Muscle of arm (tissue), 12 donors: ENCODE measurements around the gene IFNLR1. TPM values are rescaled to one million over a fixed set of nuclear protein-coding genes. Genes with fewer than 3 reads are reported as not detected.

Experiments used
- DNase-seq: peaks from one replicate; pipeline ENCODE4 v3.0.0-alpha.2; 2013
- polyA plus RNA-seq, 12 donors: library from polyadenylated mRNA; unstranded; fragments of 120-200 nt; gene quantifications; one replicate each; pipeline ENCODE4 v1.2.1, GENCODE V29; 2013; ENCODE audit not compliant: insufficient read length in 12 of 12

Gene IFNLR1
- polyA plus RNA-seq, 12 donors = 0.04 to 5.0 (median 0.17) TPM; not detected in 3

DNA sequence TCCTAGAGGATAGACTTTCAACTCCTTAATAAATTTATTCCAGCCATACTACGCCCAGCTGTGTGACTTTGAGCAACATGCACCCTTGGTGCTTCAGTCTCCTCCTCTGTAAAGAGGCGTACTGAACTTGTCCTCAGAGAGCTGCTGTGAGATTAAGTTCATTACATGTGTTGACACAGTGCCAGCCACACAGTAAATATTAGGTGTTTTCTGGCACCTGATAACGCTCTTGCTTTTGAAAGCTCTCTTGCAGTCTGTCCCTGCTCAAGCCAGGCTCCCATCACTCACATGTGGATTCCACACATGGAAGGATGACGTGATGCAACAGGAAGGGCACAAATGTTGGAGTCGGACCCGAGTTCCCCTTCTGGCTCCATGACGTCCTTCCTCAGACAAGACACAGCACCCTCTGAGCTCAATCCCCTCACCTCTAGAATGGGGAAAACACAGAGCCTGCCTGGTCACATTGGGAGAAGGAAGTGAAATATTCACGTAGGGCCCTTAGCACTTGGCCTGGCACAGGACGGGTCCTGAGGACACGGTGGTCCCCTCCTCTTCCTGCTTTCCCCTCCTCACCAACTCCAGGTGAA lies 7.7 kb downstream of the IFNLR1 start:
- no peak for DNase-seq

DNA sequence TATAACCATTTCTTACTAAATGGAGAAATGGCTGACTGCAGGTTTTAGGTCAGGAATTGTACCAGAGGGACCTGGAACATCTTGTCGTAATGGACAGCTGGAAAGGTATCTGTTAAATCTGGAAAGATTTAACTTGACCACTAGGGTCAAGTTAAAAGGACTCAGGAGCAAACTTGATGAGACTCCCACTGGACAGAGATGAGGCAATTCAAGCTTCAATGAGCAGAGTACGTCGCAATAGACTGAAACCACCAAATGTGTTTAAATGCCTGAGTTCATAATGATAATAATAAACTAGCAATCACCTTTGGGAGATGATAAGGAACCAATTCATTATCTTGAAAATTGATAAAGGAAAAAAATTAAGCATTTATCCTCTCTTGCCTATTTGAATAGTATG lies 8.7 kb downstream of the IFNLR1 start:
- DNase-seq = no peak

DNA sequence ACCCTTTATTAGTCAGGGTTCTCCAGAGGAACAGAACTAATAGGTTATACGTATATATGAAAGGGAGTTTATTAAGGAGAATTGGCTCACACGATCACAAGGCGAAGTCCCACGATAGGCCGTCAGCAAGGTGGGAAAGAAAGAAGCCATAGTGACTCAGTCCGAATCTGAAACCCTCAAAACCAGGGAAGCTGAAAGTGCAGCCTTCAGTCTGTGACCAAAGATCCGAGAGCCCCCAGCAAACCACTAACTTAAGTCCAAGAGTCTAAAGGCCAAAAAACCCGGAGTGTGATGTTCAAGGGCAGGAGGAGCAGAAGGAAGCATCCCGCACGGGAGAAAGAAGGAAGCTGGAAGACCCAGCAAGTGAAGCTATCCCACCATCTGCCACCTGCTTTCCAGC lies 9.9 kb downstream of the IFNLR1 start:
- no peak for DNase-seq

DNA sequence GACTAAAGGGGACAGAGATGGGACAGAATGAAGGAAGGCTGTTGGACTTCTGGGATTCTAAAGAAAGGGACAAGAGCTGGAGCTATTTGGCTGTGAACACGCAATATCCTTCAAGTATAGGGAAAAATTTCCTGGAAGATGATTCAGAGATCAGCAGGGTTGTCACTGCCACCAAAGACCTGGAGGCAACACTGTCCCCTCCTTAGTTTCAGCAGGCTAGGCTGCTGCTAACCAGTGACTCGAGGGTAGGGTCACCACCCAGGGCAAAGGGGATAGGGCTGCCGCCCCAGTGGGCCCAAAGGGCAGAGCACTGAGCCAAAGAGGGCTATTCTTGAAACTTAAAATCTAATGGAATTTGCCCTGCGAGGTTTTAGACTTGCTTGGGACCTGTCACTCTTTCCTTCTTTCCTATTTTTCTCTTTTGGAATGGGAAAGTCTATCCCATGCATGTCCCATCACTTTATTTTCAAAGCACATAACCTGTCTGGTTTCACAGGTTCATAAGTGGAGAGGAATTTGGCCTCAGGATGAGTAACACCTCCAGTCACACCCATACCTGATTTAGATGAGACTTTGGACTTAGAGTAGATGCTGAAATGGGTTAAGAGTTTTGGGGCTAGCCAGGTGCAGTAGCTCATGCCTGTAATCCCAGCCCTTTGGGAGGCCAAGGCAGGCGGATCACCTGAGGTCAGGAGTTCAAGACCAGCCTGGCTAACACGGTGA lies 11.9 kb downstream of the IFNLR1 start:
- DNase-seq = no peak

DNA sequence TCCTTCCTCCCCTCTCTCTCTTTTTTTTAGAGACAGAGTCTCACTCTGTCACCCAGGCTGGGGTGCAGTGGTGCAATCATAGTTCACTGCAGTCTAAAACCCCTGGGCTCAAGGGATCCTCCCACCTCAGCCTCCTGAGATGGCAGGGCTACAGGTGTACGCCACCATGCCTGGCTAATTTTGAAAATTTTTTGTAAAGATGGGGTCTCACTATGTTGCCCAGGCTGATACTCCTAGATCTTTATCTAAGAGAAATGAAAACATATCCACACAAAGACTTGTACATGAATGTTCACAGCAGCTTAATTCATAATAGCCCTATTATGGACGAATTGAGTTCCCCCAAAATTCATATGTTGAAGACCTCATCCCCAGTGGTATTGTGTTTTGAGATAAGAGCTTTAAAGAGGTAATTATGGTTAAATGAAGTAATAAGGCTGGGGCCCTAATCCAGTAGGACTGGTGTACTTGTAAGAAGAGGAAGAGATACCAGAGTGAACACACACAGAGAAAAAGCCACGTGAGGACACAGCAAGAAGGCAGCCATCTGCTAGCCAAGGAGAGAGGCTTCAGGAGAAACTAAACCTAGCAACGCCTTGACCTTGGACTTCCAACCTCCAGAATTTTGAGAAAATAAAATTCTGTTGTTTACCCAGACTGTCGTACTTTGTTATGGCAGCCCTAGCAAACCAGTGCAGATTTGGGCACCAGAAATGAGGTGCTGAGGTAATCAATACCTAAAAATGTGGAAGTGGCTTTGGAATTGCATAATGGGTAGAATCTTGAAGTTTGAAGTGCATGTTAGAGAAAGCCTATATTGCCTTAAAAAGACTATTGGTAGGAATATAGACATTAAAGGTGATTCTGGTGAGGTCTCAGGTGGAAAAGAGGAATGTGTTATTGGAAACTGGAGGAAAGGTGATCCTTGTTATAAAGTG lies 13.2 kb downstream of the IFNLR1 start:
- no peak for DNase-seq

DNA sequence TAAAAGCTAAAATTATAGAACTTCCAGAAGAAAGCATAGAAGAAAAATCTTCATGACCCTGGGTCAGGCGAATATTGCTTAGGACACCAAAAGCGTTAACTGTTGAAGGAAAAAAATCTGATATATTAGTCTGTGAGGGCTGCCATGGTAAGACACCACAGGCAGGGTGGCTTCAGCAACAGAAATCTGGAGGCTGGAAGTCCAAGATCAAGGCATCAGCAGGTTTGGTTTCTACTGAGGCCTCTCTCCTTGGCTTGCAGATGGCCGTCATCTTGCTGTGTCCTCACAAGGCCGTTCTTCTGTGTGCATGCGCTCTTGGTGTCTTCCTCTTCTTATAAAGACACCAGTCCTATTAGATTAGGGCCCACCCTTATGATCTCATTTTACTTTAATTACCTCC lies 14.5 kb downstream of the IFNLR1 start:
- no peak for DNase-seq

DNA sequence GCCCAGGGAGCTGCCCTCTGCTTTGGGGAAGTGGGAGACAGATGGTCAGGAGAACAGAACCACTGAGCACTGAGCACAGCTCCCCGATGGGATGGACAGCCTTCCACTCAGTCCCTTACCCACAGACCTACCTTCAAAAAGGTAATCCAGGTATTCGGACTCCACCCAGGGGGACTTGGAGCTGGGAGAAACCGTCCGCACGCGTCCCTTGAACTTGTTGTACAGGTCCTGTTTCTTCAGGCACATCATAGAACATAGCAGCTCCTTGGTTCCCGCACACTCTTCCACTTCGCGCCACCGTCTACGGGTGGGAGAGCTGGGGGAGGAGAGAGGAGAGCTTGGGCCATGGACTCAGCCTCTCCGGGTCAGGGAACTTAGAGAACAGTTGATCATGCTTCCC lies 17.8 kb downstream of the IFNLR1 start:
- no peak for DNase-seq

DNA sequence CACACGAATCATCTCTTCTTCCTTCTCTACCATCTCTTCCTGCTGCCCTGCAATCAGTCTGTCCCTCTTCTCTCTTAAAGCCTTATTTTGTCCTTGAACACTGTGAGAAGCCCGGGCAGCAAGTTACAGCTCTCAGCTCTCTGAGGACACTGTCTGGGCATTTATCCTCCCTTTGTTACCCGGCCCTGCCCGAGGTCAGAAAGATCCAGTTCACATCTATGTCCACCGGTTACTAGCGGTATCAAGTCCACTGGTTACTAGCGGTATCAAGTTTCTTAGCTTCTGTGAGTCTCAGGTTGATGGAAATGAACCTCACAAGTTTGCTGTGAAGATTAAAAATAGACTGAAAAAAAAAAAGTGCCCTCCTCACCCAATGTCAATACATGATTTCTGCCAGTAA lies 18.8 kb downstream of the IFNLR1 start:
- DNase-seq = no peak

DNA sequence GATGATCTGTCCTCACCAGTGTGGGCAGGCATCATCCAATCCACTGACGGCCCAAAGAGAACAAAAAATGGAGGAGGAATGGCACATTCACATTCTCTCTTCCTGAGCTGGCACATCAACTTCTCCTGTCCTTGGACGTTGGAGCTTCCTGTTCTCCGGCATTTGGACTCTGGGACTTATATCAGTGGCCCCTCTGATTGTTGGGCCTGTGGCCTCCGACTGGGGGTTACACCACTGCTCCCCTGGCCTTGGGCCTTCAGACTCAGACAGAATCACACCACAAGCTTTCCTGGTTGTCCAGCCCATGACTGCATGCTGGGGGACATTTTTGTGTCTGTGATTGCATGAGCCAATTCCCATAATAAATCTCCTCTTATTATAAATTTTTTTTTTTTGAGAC lies 20.1 kb downstream of the IFNLR1 start:
- no peak for DNase-seq

DNA sequence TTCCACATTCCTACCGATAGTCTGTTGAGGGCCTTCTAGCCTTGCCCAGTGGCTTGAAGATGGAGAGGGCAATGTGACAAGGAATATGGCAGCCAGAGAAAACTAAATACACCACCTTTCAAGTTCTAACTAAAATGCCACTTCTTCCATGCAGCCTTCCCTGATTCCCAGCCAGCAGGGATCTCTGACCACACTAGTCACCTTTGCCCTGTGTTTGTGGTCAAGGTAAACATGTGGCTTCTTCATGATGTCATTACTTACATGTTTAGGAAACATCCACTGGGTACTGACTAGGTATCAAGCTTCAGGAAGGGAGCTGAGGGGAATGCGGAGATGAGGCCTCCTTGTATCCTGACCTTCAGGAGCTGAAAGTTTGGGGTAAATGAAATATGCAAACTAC lies 21.6 kb downstream of the IFNLR1 start:
- no peak for DNase-seq

DNA sequence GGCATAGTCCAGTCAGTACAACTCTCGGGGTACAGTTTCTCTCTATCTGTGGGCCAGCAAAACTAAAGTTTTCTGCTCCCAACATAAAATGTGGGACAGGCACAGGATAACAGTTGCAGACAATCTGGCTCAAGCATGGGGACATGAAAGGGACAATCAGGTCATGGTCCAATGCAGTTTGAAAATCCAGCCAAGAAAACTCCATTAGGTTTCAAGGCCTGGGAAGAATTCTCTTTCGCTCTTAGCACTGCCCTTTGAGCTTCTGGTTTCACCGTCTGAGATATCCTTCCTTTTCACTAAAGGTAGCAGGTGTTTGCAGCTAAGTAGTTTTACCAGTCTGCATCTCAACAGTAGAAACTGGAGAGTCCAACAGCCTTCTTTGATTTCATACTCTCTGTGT lies 23.1 kb downstream of the IFNLR1 start:
- no peak for DNase-seq

DNA sequence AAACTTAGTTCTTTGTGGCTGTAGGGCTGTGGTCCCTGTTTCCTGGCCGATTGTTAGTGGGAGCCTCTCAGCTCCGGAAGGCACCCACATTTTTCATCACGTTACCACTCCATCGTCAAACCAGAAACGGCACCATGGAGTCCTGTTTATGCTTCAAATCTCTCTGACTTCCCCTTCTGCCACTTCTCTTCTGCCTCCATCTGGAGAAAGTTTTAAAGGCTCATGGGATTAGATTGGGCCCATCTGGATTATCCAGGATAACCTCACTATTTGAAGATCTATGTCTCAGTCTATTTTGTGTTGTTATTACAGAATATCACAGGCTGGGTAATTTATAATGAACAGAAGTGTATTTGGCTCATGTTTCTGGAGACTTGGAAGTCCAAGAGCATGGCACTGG lies 24.9 kb downstream of the IFNLR1 start:
- DNase-seq = no peak

DNA sequence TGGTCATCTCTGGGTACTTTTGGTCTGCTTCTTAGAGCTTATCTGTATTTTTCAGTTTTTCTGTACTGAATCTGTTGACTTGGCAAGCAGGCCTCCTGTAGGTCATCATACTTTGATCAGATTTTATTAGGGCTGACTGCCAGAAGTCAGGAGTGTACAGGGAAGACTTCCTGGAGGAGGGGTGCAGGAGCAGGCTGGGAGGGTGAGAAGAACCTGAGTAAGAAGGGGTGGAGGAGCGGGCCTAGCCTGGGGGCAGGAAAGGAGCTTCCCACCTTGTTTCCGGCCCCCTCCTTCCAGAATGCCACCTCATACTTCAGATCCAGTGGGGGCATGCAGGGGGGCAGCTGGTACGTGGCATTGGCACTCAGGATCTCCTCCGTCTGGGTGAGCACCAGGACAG lies 25.8 kb downstream of the IFNLR1 start:
- DNase-seq = no peak

DNA sequence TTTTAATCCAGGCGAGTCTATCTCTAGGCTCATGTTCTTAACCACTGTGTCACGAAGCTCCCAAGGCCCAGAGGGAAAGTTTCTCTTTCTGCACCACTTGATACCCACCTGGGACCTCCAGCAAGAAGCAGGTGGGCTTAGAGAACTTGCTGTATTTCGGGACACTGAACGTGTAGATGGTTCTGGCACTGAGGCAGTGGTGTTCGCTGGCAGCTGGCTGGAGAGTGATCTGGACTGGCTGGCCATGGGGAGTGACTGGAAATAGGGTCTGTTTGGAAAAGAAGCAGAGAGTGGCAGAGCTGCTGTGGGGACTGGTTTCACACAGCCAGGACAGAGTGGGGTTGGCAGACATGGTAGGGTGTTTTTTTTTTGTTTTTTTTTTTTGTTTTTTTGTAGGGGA lies 27.7 kb downstream of the IFNLR1 start:
- DNase-seq = no peak

DNA sequence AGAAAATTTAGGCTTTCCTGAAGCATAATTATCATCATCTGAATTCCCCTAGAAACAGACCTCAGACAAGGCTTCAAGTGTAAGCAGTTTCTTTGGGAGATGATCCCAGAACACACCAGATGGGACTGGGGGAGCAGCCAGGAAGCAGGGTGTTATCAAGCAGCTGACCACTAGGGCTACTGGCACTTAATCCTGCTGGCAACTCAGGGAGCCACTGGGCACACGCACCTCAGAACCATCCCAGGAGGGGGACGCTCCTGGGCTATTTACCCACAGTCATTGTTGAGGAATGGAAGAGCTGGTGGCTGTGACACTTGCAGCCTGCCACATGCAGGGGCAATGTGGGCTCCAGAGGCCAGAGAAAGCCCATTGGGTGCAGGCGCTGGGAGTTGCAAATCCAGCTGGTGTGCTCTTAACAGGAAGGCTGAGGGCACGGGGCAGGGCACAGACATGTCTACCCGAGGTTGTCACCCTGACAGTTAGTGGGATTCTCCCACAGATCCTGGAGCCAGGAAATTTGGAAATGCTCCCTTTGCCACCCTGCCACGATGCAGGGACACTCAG lies 29.1 kb downstream of the IFNLR1 start:
- no peak for DNase-seq

DNA sequence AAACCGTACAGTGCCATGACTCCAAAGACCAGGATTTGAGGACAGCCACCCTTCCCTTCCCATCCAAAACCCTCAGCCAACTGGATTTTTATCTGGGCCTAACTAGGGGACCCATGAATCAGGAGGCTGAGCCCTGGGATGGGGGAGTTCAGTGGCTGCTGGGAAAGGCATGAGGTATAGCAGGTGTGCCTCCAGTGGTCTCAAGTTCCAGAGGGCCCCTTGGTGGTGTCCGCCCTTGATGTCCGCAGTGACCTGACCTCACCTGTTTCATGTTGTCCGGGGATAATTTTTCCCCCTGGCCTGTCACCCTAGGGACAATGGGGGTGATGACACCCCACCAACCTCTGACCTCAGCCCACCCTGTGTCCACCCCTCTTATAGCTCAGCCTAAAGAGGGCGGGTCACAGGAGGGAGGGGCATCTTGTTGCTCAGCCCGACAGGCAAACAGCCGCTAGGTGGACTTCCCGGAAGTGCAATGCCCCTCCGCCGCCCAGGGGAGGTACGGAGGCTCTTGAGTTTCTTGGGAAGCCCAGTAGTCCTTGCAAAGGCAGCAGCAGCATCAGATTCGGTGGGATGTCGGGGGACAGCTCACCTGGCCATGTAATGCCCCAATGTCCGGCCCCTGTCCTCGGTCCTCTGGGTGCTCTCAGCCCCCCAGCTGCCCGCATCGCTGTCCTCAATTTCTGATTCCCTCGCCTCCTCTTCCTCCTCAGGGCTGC lies 30.4 kb downstream of the IFNLR1 start:
- DNase-seq = no peak

DNA sequence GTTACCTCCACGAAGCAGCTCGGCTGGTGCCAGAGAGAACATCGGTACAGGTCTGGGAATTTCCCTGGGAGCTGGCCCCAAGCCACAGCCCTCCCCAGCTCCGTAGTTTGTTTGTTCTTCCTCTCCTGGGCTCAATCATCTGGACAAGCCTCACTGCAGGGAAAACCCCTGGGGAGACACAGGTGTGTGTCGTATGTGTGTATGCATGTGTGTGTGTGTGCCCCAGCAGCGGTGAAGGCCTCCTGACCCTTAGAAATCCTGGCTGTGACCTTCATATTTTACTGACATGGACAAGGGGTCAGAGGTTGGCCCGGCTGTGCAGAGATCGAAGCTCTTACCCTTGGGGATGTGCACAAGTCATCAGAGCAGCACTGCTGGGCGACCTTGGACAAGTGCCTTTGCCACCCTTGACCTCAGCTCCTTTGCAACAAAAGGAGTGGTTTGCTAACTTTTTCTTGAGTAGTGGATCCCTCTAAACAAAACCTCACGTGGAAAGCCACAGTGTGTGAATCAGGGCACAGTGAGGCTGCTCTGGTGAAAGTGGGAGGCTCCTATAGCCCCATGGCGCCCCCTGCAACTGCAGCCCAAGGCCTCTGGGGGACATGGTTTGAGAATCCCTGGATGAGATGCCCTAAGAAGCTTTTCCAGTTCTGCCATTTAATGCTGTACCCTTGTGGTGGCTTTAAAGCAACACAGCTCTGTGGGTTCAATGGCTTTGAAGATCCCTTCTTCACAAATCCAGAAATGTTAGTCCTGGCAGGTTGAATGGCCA lies 31.9 kb downstream of the IFNLR1 start:
- DNase-seq = no peak

DNA sequence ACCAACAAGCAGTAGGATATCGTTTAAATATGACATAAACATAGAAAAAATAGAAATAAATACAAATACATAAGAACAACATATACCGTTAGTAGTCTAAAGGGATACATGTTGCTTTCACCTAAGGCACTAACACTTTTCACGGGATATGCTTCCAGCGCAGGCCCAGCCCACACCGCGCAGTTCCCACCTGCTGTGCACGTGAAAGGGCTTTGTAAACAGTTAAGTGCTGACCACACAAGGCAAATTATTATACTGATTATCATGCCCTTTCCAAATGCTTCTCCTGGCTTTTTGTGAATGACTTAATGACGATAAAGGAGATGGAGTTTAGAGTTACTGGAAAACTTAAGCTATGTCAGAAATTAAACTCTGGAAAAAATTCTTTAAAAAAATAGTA lies 32.9 kb downstream of the IFNLR1 start:
- DNase-seq = no peak

DNA sequence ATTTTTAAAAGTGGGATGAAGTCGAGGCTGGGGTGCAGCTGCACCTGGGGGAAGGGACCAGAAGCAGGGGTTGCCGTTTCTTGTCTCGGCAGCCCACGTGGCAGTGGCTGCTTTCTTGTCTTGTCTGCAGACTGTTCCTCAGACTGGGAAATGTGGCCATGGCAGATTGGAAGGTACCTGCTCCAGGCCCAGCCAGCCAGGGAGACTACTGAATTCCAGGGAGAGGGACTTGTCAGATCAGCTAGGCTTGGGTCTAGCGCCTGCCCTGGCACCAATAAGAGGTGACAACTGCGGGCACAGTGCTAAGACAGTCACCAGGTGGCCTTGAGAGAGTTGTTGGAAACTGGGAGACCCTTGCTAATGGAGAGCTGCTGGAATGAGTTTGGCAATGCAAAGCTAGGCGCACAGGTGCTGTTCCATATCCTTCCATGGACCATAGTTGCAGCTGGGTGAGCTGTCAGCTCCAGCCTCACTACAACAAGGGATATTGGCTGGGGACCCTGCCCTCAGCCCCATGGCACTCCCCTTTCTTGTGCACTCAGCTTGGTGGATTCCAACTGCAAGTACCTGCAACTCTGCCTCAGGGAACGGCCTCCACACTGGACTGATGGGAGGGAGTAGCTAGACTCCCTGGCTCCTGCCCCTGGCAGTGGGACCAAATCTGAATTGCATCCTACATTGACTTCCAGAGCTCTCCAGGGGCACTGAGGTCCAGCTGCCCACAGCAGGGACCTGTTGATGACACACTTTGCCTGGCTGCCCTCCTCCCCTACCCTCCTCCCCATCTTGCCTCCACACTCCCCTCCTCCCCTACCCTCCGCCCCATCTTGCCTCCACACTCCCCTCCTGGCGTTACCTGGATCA lies 34.2 kb downstream of the IFNLR1 start:
- DNase-seq = no peak

DNA sequence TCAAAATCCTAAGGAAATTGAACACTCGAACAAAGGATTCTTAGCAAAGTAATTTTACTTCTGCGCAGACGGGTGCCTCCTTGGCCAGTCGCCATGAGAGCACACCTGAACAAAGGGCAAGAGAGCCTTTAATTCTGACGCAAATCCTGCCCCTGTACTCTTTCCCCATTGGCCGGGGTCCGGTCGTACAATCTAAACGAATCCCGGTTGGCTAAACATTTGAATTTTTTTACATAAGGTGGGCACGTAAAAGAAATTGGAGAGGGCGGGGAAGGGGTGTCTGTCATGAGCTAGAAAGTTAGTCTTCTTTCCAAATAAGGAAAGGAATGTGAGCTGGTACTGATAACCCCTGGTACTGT lies 35.9 kb downstream of the IFNLR1 start:
- no peak for DNase-seq
